ENCODE results near the gene CNIH4. TPM values are rescaled to one million over a fixed set of nuclear protein-coding genes. Genes with fewer than 3 reads are reported as not detected.

The CNIH4 gene
- total and polyA plus RNA-seq, 2 experiments from 2014 or later = 53.5 to 194 TPM

GRCh38 chr1:224383218-224383617 is 26.5 kb downstream of the CNIH4 start:
- H3K4me3 ChIP-seq = no peak overlapping the region
- DNase-seq (ENCODE audit: low spot score) (no peak), ATAC-seq (no peak)
- H3F3A ChIP-seq (replicated peaks; ENCODE audit: low read depth) = peaks cover 12% of the 10 kb centered on the region; the same call in 1 of the 2 replicates
- no peak overlapping the region for H2AFZ ChIP-seq
- H3K4me2 ChIP-seq = no peak overlapping the region
- H3K27me3 Mint-ChIP-seq (ENCODE audit: insufficient read depth, low read depth, poor library complexity) = no peaks in the 10 kb centered on the region
- no peaks in the 10 kb centered on the region for H3K4me1 Mint-ChIP-seq
- no peaks in the 10 kb centered on the region for H3K79me2 ChIP-seq (replicated peaks; ENCODE audit: insufficient read depth)
- peaks cover 11% of the 10 kb centered on the region; the same call in 1 of the 3 replicates for H3K36me3 Mint-ChIP-seq (ENCODE audit: low read depth)
- TF ChIP-seq NANOG (IDR thresholded peaks at IDR 0.05; ENCODE audit: borderline replicate concordance) = no peak
- no peak for TF ChIP-seq REST (IDR thresholded peaks at IDR 0.05; ENCODE audit: unreplicated experiment)
- TF ChIP-seq POLR2AphosphoS5 (IDR thresholded peaks at IDR 0.05; ENCODE audit: low read depth) = no peak
- TF ChIP-seq JUNB (IDR thresholded peaks at IDR 0.05; ENCODE audit: unreplicated experiment) = no peak
- no peak for TF ChIP-seq CTCF (conservative IDR thresholded peaks at IDR 0.05; ENCODE audit: low read depth in 2 of 2)
- TF ChIP-seq ETS1 (IDR thresholded peaks at IDR 0.05) = no peak
- no peak for TF ChIP-seq ZNF331 (CRISPR knock-in tag; IDR thresholded peaks at IDR 0.05; ENCODE audit: low read depth)
- TF ChIP-seq STAT1 (IDR thresholded peaks at IDR 0.05; ENCODE audit: unreplicated experiment) = no peak
- no peak for TF ChIP-seq EZH2phosphoT487 (IDR thresholded peaks at IDR 0.05; ENCODE audit: unreplicated experiment)
- TF ChIP-seq EZH2 (IDR thresholded peaks at IDR 0.05; ENCODE audit: low read depth, unreplicated experiment) = no peak
- no peak for TF ChIP-seq ZNF462 (CRISPR knock-in tag; IDR thresholded peaks at IDR 0.05)
- TF ChIP-seq ZNF114 (CRISPR knock-in tag; IDR thresholded peaks at IDR 0.05) = no peak
- TF ChIP-seq CREB1 (CRISPR knock-in tag; IDR thresholded peaks at IDR 0.05; ENCODE audit: low read depth) = no peak
- H3K4me1 ChIP-seq (ENCODE audit: insufficient read depth) = no peaks in the 10 kb centered on the region
- H3K4me3 Mint-ChIP-seq = no peak overlapping the region
- no peaks in the 10 kb centered on the region for H3K27me3 ChIP-seq (ENCODE audit: insufficient read depth)
- H3K27ac Mint-ChIP-seq = no peak overlapping the region
- no peak overlapping the region for H3K27ac ChIP-seq (ENCODE audit: low read depth)
- no peaks in the 10 kb centered on the region; the same call in 1 of the 2 replicates for H3K36me3 ChIP-seq (ENCODE audit: insufficient read depth)
- no peaks in the 10 kb centered on the region for H3K9me3 Mint-ChIP-seq
- H4K20me1 ChIP-seq (replicated peaks; ENCODE audit: insufficient read depth) = no peaks in the 10 kb centered on the region
- H3K9me2 ChIP-seq (ENCODE audit: insufficient read depth) = no peaks in the 10 kb centered on the region
